Endothelial cell of umbilical vein (primary cell): ENCODE measurements around the gene RNF217. TPM values are rescaled to one million over a fixed set of nuclear protein-coding genes. Genes with fewer than 3 reads are reported as not detected.
A peak's percentile ranks its signal among the peaks of the same experiment; 100 is the strongest.

Source experiments
- BruUV-seq: library from RNA; stranded (reverse); fragments of 400-500 nt; replicated peaks from 2 replicates; lab custom pipeline; 2021; lab: Mats Ljungman, UMichigan
- CTCF ChIA-PET: fragments of 300-600, 350-600 bp; sonication (Branson Sonifier 250); formaldehyde crosslinking; loops from one replicate; lab custom pipeline; 2021; ENCODE audit warnings: antibody characterized with exemption, inconsistent platforms; lab: Charles Lee
- POLR2A ChIA-PET: fragments of 300-600, 350-600 bp; sonication (Branson Sonifier 250); formaldehyde crosslinking; loops from one replicate; lab custom pipeline; 2021; ENCODE audit warnings: antibody characterized with exemption, inconsistent platforms; lab: Charles Lee
- DNase-seq: peaks from one replicate; pipeline ENCODE4 v3.0.0-alpha.2; 2011; ENCODE audit warnings: low read depth, low spot score
- FAIRE-seq: peaks from 2 replicates; lab custom pipeline; 2011; peaks lifted over from hg19 to GRCh38; lab: Jason Lieb, UNC
- H2AFZ ChIP-seq: 2 replicates; pipeline ENCODE4 v1.6.0; 2012; ENCODE audit warnings: low read depth, low read length, control low read depth, inconsistent platforms
- H3K27ac ChIP-seq: 2 replicates; pipeline ENCODE4 v1.5.1; 2011; ENCODE audit warnings: low read depth, mild to moderate bottlenecking, control low read depth, low read length, moderate library complexity; ENCODE audit not compliant: insufficient read depth
- H3K27me3 ChIP-seq, 2 experiments: 2 replicates each; pipeline versions ENCODE4 v1.6.0 to v1.6.1; 2011; ENCODE audit warnings: low read length in 2 of 2, mixed read lengths in 1 of 2; ENCODE audit not compliant: control insufficient read depth in 2 of 2, insufficient read depth in 2 of 2
- H3K36me3 ChIP-seq, 2 experiments: 2 replicates in 1 of 2; 3 replicates in 1 of 2; pipeline ENCODE4 v1.5.1; 2011; ENCODE audit warnings: low read length in 2 of 2, mild to moderate bottlenecking in 1 of 2, moderate library complexity in 1 of 2; ENCODE audit not compliant: control insufficient read depth in 2 of 2, insufficient read depth in 2 of 2; ENCODE audit errors: extremely low read depth in 1 of 2
- H3K4me1 ChIP-seq: 3 replicates; pipeline ENCODE4 v1.5.1; 2011; ENCODE audit warnings: mild to moderate bottlenecking, low read length; ENCODE audit not compliant: control insufficient read depth, insufficient read depth; ENCODE audit errors: extremely low read depth
- H3K4me2 ChIP-seq: 2 replicates; pipeline ENCODE4 v1.6.1; 2011; ENCODE audit warnings: low read length, control low read depth, mixed read lengths; ENCODE audit not compliant: insufficient read depth
- H3K4me3 ChIP-seq, 3 experiments: fragments of 200-600 bp in 1 of 3; sonication (generic), shearing (Covaris generic) in 1 of 3; replicated peaks in 1 of 3; 2 replicates each; pipeline ENCODE4 v1.5.1; 2011 to 2016; ENCODE audit warnings: control low read depth in 3 of 3, low read length in 3 of 3, mild to moderate bottlenecking in 2 of 3, inconsistent platforms in 1 of 3, low read depth in 1 of 3, moderate library complexity in 1 of 3; ENCODE audit not compliant: insufficient read depth in 1 of 3
- H3K79me2 ChIP-seq: 2 replicates; pipeline ENCODE4 v1.6.0; 2012; ENCODE audit warnings: low read length, inconsistent platforms; ENCODE audit not compliant: control insufficient read depth, insufficient read depth
- H3K9ac ChIP-seq: replicated peaks from 2 replicates; pipeline ENCODE3; 2011; ENCODE audit warnings: low read length, control low read depth; ENCODE audit not compliant: insufficient read depth; ENCODE audit errors: extremely low read depth
- H3K9me1 ChIP-seq: replicated peaks from 3 replicates; pipeline ENCODE4 v1.6.0; 2011; ENCODE audit warnings: mild to moderate bottlenecking, low read length; ENCODE audit not compliant: control insufficient read depth, insufficient read depth; ENCODE audit errors: extremely low read depth
- H3K9me3 ChIP-seq: replicated peaks from 2 replicates; pipeline ENCODE4 v1.5.1; 2012; ENCODE audit warnings: low read length, inconsistent platforms; ENCODE audit not compliant: control insufficient read depth, insufficient read depth
- H4K20me1 ChIP-seq: replicated peaks from 2 replicates; pipeline ENCODE3; 2011; ENCODE audit warnings: mild to moderate bottlenecking, low read length; ENCODE audit not compliant: control insufficient read depth, insufficient read depth; ENCODE audit errors: extremely low read depth
- CTCF ChIP-seq, 2 donors: IDR thresholded peaks; 1 replicate in 1 of 2; 2 replicates in 1 of 2; pipeline ENCODE4 v1.5.1; 2011; ENCODE audit warnings: low read length in 2 of 2, mild to moderate bottlenecking in 2 of 2, moderate library complexity in 2 of 2, control low read depth in 1 of 2, inconsistent platforms in 1 of 2, low read depth in 1 of 2; ENCODE audit not compliant: insufficient read depth in 1 of 2; ENCODE audit errors: extremely low read depth in 1 of 2
- EZH2 ChIP-seq: IDR thresholded peaks from 2 replicates; pipeline ENCODE4 v1.6.1; 2012; ENCODE audit warnings: borderline replicate concordance, low read depth, mild to moderate bottlenecking, moderate library complexity, low read length, inconsistent platforms; ENCODE audit not compliant: severe bottlenecking
- FOS ChIP-seq: IDR thresholded peaks from 2 replicates; pipeline ENCODE4 v1.6.1; 2011; ENCODE audit warnings: mild to moderate bottlenecking, low read length, moderate library complexity, borderline replicate concordance; ENCODE audit not compliant: insufficient read depth
- GATA2 ChIP-seq: IDR thresholded peaks from 2 replicates; pipeline ENCODE4 v1.7.0; 2011; ENCODE audit warnings: low read depth, mild to moderate bottlenecking, moderate library complexity, mixed read lengths, low read length; ENCODE audit not compliant: insufficient read length, insufficient read depth
- JUN ChIP-seq: IDR thresholded peaks from 2 replicates; pipeline ENCODE4 v1.6.1; 2011; ENCODE audit warnings: borderline replicate concordance, low read depth; ENCODE audit not compliant: insufficient read length, insufficient read depth
- MAX ChIP-seq: IDR thresholded peaks from 2 replicates; pipeline ENCODE4 v1.6.1; 2011; ENCODE audit not compliant: insufficient read depth, insufficient read length
- MYC ChIP-seq: IDR thresholded peaks from one replicate; pipeline ENCODE4 v1.6.1; 2011; ENCODE audit warnings: mild to moderate bottlenecking, low read depth, low read length
- POLR2A ChIP-seq: IDR thresholded peaks from 2 replicates; pipeline ENCODE4 v1.6.1; 2012; ENCODE audit warnings: low read depth, mild to moderate bottlenecking, control low read depth, low read length
- POLR2AphosphoS5 ChIP-seq: IDR thresholded peaks from 2 replicates; pipeline ENCODE4 v1.6.1; 2012; ENCODE audit warnings: low read depth, mild to moderate bottlenecking, control low read depth, low read length, moderate library complexity; ENCODE audit not compliant: insufficient read depth
- dilution Hi-C: fragments of 300-500 bp; cut with MboI; formaldehyde crosslinking; loops from one replicate; pipeline ENCODE4 v1.15.0; 2019; ENCODE audit warnings: low sequenced_read_pairs; ENCODE audit not compliant: extremely low pct_ligation_motif_present
- intact Hi-C: fragments of 100-400 bp; cut with micrococcal nuclease; formaldehyde crosslinking; loops from one replicate; pipeline ENCODE4 v1.10.0; 2022
- polyA plus RNA-seq, 4 experiments: library from polyadenylated mRNA; depleted of rRNA in 3 of 4; stranded (reverse) in 3 of 4; unstranded in 1 of 4; fragments of >200 nt; gene quantifications; 2 replicates each; pipeline versions ENCODE4 v1.2.1 to v1.2.3, GENCODE V29; 2011 to 2012; ENCODE audit warnings: missing spikeins in 1 of 4
- total RNA-seq: library from RNA; stranded (reverse); gene quantifications from 2 replicates; pipeline ENCODE4 v1.2.3, GENCODE V29; 2021

RNF217 gene
- total and polyA plus RNA-seq, 2 donors (not counting 3 experiments of a cell fraction or from before 2014, with no cell fraction given) = 8.8 to 32.5 TPM

GRCh38 chr6:124995131-124995530 is 32.9 kb downstream of the RNF217 start:
- H3K27me3 ChIP-seq = no peaks in the 10 kb centered on the region
- no peaks in the 10 kb centered on the region for H4K20me1 ChIP-seq
- FAIRE-seq = no peak
- intact Hi-C loops (loop anchor here (1.0 kb wide), 1 partner anchor 9 kb away; no protein-coding TSS in a partner anchor), dilution Hi-C loops (no loop called here)
- POLR2A ChIA-PET = no interaction called here
- H3K9me3 ChIP-seq = no peaks in the 10 kb centered on the region
- peak overlapping the region; percentile 29 for H3K4me2 ChIP-seq
- no peak overlapping the region for H2AFZ ChIP-seq
- no peaks in the 10 kb centered on the region for H3K9me1 ChIP-seq
- no TSS peak for BruUV-seq
- no peak overlapping the region for H3K4me3 ChIP-seq
- peaks cover 9% of the 10 kb centered on the region for H3K79me2 ChIP-seq
- DNase-seq = no peak
- TF ChIP-seq JUN (no peak), EZH2 (no peak), CTCF (IDR thresholded peaks at IDR 0.05; ENCODE audit: extremely low read depth in 1 of 2, insufficient read depth in 1 of 2, low read depth in 1 of 2, low read length in 2 of 2) (no peak), MYC (no peak), POLR2AphosphoS5 (no peak), FOS (no peak), POLR2A (no peak), GATA2 (no peak), MAX (no peak)
- H3K27ac ChIP-seq = peak overlapping the region; percentile 9
- H3K36me3 ChIP-seq = peaks cover 0 to 2% of the 10 kb centered on the region in 2 experiments
- H3K4me1 ChIP-seq = peaks cover 12% of the 10 kb centered on the region
- H3K9ac ChIP-seq = no peak overlapping the region
- CTCF ChIA-PET = interaction anchor here (0.6 to 1.7 kb wide), 5 partner anchors 10 to 119 kb away, joined by 3 to 7 read pairs (median 3); no protein-coding TSS in a partner anchor
